Measurements from ENCODE around the gene RAB7B. TPM values are rescaled to one million over a fixed set of nuclear protein-coding genes. Genes with fewer than 3 reads are reported as not detected.

RAB7B gene
- total and polyA plus RNA-seq, 4 donors: 0.08 to 0.89 (median 0.20) TPM; not detected in 1

DNA sequence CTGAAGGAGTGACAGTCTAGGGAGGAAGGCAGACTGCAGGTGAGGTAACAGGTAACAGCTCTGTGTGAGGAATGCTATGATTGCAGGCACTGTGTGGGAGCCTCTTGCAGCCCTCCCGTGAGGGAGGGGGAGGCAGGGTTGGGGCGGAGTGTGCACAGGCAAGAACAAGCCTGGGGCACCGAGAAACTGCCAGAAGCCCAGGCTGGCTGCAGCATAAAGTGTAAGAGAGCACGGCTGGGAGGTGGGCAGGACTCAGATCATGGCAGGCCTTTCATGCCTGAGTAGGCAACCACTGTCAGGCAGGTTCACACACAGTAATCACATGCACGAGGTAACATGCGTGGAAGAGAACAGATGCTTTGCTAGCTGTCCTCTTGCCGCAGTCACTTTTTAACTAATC is 38.4 kb upstream of the RAB7B start:
- WGBS: 79% methylated on average over 7 of the region's 7 CpGs
- H3K27me3 ChIP-seq (ENCODE audit: control insufficient read depth in 4 of 4, insufficient read depth in 4 of 4, low read length in 3 of 4): no peaks in the 10 kb centered on the region
- no peaks in the 10 kb centered on the region for H3K9me3 ChIP-seq (ENCODE audit: control insufficient read depth in 4 of 4, low read length in 3 of 4)
- no peak overlapping the region for H3K27ac ChIP-seq (ENCODE audit: low read depth in 1 of 2, low read length in 2 of 2)
- H3K4me3 ChIP-seq (ENCODE audit: low read depth in 1 of 3, low read length in 3 of 3): no peak overlapping the region
- DNase-seq (ENCODE audit: low spot score): no peak
- TF ChIP-seq CTCF (IDR thresholded peaks at IDR 0.05; ENCODE audit: low read depth, low read length, missing input control): no peak
- TF ChIP-seq ATF3 (IDR thresholded peaks at IDR 0.05): no peak
- TF ChIP-seq MAX (IDR thresholded peaks at IDR 0.05): no peak
- TF ChIP-seq HNF4A (conservative IDR thresholded peaks at IDR 0.05): no peak
- TF ChIP-seq FOXA1 (IDR thresholded peaks at IDR 0.05): no peak
- TF ChIP-seq HNF4G (IDR thresholded peaks at IDR 0.05): no peak
- TF ChIP-seq FOXA2 (IDR thresholded peaks at IDR 0.05): no peak
- no peak for TF ChIP-seq TAF1 (conservative IDR thresholded peaks at IDR 0.05)
- TF ChIP-seq, protein P1, sequence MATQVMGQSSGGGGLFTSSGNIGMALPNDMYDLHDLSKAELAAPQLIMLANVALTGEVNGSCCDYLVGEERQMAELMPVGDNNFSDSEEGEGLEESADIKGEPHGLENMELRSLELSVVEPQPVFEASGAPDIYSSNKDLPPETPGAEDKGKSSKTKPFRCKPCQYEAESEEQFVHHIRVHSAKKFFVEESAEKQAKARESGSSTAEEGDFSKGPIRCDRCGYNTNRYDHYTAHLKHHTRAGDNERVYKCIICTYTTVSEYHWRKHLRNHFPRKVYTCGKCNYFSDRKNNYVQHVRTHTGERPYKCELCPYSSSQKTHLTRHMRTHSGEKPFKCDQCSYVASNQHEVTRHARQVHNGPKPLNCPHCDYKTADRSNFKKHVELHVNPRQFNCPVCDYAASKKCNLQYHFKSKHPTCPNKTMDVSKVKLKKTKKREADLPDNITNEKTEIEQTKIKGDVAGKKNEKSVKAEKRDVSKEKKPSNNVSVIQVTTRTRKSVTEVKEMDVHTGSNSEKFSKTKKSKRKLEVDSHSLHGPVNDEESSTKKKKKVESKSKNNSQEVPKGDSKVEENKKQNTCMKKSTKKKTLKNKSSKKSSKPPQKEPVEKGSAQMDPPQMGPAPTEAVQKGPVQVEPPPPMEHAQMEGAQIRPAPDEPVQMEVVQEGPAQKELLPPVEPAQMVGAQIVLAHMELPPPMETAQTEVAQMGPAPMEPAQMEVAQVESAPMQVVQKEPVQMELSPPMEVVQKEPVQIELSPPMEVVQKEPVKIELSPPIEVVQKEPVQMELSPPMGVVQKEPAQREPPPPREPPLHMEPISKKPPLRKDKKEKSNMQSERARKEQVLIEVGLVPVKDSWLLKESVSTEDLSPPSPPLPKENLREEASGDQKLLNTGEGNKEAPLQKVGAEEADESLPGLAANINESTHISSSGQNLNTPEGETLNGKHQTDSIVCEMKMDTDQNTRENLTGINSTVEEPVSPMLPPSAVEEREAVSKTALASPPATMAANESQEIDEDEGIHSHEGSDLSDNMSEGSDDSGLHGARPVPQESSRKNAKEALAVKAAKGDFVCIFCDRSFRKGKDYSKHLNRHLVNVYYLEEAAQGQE (IDR thresholded peaks at IDR 0.05): no peak
- no peak for TF ChIP-seq RXRA (IDR thresholded peaks at IDR 0.05)
- TF ChIP-seq, protein P2, sequence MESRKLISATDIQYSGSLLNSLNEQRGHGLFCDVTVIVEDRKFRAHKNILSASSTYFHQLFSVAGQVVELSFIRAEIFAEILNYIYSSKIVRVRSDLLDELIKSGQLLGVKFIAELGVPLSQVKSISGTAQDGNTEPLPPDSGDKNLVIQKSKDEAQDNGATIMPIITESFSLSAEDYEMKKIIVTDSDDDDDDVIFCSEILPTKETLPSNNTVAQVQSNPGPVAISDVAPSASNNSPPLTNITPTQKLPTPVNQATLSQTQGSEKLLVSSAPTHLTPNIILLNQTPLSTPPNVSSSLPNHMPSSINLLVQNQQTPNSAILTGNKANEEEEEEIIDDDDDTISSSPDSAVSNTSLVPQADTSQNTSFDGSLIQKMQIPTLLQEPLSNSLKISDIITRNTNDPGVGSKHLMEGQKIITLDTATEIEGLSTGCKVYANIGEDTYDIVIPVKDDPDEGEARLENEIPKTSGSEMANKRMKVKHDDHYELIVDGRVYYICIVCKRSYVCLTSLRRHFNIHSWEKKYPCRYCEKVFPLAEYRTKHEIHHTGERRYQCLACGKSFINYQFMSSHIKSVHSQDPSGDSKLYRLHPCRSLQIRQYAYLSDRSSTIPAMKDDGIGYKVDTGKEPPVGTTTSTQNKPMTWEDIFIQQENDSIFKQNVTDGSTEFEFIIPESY (IDR thresholded peaks at IDR 0.05): no peak
- no peak for TF ChIP-seq NR2F2 (IDR thresholded peaks at IDR 0.05)
- TF ChIP-seq GABPA (IDR thresholded peaks at IDR 0.05 in 1 of 2, conservative IDR thresholded peaks at IDR 0.05 in 1 of 2): no peak
- TF ChIP-seq RAD21 (IDR thresholded peaks at IDR 0.05): no peak
- TF ChIP-seq YY1 (IDR thresholded peaks at IDR 0.05): no peak
- H3K36me3 ChIP-seq (ENCODE audit: control insufficient read depth in 4 of 4, insufficient read depth in 3 of 4, low read depth in 1 of 4, low read length in 3 of 4): no peaks in the 10 kb centered on the region
- no peak overlapping the region for H3K9ac ChIP-seq (ENCODE audit: low read depth in 1 of 2, low read length in 2 of 2)
- no peaks in the 10 kb centered on the region for H3K4me1 ChIP-seq (ENCODE audit: control insufficient read depth in 4 of 4, insufficient read depth in 4 of 4, low read length in 3 of 4)

DNA sequence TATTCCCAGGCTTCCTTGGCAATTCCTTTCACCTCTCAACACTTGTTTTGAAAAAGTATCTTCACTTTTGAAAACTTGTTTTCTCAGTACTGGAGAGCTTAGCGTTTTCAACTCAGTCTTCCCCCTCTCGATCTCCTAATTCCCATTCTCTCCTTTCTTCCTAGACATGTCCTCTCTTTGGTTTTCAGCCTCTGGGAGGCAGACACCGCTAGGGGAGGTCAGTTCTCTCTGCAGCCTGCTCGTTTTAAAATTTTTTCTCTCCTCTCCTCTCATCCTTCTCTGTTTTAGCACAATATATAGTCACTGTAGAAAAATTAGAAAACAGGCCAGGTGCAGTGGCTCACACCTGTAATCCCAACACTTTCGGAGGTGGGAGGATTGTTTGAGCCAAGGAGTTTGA is 37.1 kb upstream of the RAB7B start:
- WGBS: 78% methylated on average over 5 of the region's 5 CpGs
- H3K27ac ChIP-seq (ENCODE audit: low read depth in 1 of 2, low read length in 2 of 2): no peak overlapping the region
- DNase-seq (ENCODE audit: low spot score): no peak
- no peaks in the 10 kb centered on the region for H3K4me1 ChIP-seq (ENCODE audit: control insufficient read depth in 4 of 4, insufficient read depth in 4 of 4, low read length in 3 of 4)
- no peaks in the 10 kb centered on the region for H3K27me3 ChIP-seq (ENCODE audit: control insufficient read depth in 4 of 4, insufficient read depth in 4 of 4, low read length in 3 of 4)
- H3K9me3 ChIP-seq (ENCODE audit: control insufficient read depth in 4 of 4, low read length in 3 of 4): no peaks in the 10 kb centered on the region
- H3K9ac ChIP-seq (ENCODE audit: low read depth in 1 of 2, low read length in 2 of 2): no peak overlapping the region
- no peaks in the 10 kb centered on the region for H3K36me3 ChIP-seq (ENCODE audit: control insufficient read depth in 4 of 4, insufficient read depth in 3 of 4, low read depth in 1 of 4, low read length in 3 of 4)
- no peak overlapping the region for H3K4me3 ChIP-seq (ENCODE audit: low read depth in 1 of 3, low read length in 3 of 3)
- TF ChIP-seq RXRA (IDR thresholded peaks at IDR 0.05) (no peak), CTCF (IDR thresholded peaks at IDR 0.05; ENCODE audit: low read depth, low read length, missing input control) (no peak), TAF1 (conservative IDR thresholded peaks at IDR 0.05) (no peak), ATF3 (IDR thresholded peaks at IDR 0.05) (no peak), FOXA1 (IDR thresholded peaks at IDR 0.05) (no peak), HNF4G (IDR thresholded peaks at IDR 0.05) (no peak), RAD21 (IDR thresholded peaks at IDR 0.05) (no peak), FOXA2 (IDR thresholded peaks at IDR 0.05) (no peak), MAX (IDR thresholded peaks at IDR 0.05) (no peak), GABPA (IDR thresholded peaks at IDR 0.05 in 1 of 2, conservative IDR thresholded peaks at IDR 0.05 in 1 of 2) (no peak), YY1 (IDR thresholded peaks at IDR 0.05) (no peak), SP1 (IDR thresholded peaks at IDR 0.05) (no peak), EGR1 (IDR thresholded peaks at IDR 0.05; ENCODE audit: low read depth in 2 of 2) (no peak), JUND (IDR thresholded peaks at IDR 0.05) (no peak)
- TF ChIP-seq, protein P2 (IDR thresholded peaks at IDR 0.05): no peak
